Gastrocnemius medialis (tissue), 4 donors: ENCODE measurements around the gene STX12.

ENCODE experiments used
- CTCF ChIP-seq, 5 experiments: fragments of 450-650 bp in 3 of 5; fragments of 200-600 bp in 2 of 5; sonication (generic) in 2 of 5; IDR thresholded peaks in 4 of 5; conservative IDR thresholded peaks in 1 of 5; 1 replicate in 4 of 5; 2 replicates in 1 of 5; pipeline ENCODE4 v1.5.1; 2016 to 2019; ENCODE audit warnings: antibody characterized with exemption in 5 of 5, mild to moderate bottlenecking in 3 of 5, moderate library complexity in 3 of 5
- POLR2A ChIP-seq, 2 donors: fragments of 450-650 bp; IDR thresholded peaks; one replicate each; pipeline ENCODE4 v1.6.1; 2017; ENCODE audit warnings: antibody characterized with exemption in 2 of 2, mild to moderate bottlenecking in 2 of 2, moderate library complexity in 2 of 2

DNA sequence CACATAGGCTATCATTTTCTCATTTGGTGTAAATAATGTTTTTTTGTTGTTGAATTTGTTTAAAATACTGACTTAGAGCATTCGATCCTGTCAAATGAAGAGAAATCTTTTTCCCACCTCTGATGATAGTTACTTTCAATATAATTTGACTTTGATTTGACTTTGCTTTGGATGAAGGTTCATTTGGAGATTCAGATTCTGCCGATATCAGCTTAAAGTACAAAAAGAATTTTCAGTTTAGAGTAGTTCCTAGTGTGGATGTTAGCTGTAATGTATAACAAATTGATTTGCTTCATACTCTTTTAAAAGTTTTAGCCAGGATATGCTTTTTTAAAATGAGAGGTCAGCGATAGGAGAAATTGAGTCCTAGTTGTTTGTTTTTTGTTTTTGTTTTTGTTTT lies 9.9 kb downstream of the STX12 start:
- no peak for TF ChIP-seq CTCF (IDR thresholded peaks at IDR 0.05 in 4 of 5, conservative IDR thresholded peaks at IDR 0.05 in 1 of 5)
- TF ChIP-seq POLR2A (IDR thresholded peaks at IDR 0.05), result no peak
